RKO (cell line): ENCODE data around the gene MYO1H.

ENCODE experiments used
- DNase-seq: peaks from one replicate; pipeline ENCODE4 v3.0.0-alpha.2; 2016; ENCODE audit warnings: low spot score

MYO1H gene

DNA sequence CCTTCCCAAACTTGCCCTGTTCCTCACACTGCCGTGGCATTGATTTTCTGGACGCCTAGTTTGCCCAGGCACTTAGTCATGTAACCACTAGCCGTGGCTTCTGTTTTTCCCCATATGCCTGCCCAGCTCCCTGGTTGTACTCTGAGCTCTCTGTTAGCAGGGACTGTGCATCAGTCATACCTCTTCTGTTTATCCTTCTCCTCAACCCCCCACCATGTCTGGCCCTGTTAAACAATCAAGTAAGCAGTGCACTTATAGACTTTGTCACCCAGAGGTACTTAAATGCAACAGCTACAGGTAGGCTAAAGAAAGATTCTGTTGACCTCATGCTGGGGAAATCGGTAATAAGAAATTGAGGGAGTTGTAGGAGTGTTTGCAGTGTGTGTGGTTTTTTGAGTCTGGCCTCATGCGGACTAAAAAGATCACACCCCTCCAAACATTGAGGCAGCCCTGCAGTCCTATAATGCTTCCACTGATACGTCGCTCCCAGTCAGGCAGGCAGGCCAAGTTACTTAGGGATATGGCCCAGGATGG, 146.7 kb downstream of the MYO1H start:
- DNase-seq, result no peak

DNA sequence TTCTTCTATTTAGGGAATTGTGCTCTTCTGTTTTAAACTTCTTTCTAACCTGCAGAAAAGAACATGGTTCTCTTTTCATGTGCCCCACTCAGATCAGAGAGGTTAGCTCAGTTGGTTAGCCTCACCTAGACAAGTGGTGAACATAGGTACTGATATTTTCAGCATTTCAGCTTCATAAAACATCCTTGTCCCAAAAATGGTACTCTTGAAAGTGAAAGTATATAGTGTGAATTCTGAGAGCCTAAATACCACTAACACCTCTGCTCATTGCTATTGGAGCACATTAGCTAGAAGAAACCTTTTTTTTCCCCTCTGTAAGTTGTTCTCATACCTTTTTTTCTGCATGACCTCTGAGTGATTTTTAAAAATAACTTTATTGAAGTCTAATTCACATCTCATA, 147.3 kb downstream of the MYO1H start:
- DNase-seq, result no peak

DNA sequence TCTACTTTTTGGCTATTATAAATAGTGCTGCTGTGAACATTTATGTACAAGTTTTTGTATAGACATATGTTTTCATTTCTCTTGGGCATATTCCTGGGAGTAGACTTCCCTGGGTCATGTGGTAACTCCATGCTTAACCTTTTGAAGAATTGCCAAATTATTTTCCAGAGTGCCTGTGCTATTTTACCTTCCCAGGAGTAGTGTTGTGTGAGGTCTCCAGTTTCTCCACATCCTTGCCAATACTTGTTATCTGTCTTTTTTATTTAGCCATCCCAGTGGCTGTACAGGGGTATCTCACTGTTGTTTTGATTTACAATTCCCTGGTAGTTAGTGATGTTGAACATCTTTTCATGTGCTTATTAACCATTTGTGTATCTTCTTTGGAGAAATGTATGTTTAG, 148.6 kb downstream of the MYO1H start:
- no peak for DNase-seq

DNA sequence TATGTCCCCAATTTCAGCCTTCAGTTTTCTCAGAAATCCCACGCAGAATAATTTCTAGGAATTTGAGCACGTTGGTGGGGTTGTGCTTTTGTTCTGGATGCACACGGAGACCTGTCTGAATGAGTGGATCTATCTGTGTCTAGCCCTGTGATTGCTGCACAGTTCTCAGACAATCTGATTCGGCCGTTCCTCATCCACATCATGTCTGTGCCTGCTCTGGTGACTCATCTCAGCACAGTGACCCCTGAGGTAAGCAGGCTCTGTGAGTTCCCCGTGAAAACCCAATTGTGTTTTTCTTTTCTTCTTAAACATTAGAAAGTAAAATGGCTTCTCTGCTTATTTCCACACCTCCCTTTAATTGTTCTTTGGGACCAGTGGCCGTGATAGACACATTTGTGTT, 150.0 kb downstream of the MYO1H start:
- no peak for DNase-seq
